ENCODE data around the gene PDE4D. TPM values are rescaled to one million over a fixed set of nuclear protein-coding genes. Genes with fewer than 3 reads are reported as not detected.
A peak's percentile ranks its signal among the peaks of the same experiment; 100 is the strongest.

The PDE4D gene
- total RNA-seq, 1 experiment from 2014 or later = 2.1 TPM

- Histone ChIP-seq H2BK120ac (ENCODE audit: low read depth, low read length, poor library complexity, severe bottlenecking) (no peak overlapping the region), H3K27ac (ENCODE audit: insufficient read length, low read depth, low read length) (no peak overlapping the region), H4K91ac (ENCODE audit: insufficient read length, low read depth, low read length) (no peak overlapping the region)
Measured at GRCh38 chr5:59189472-59190244, 703.9 kb downstream of the PDE4D start.

More at GRCh38 chr5:59189472-59190244, 703.9 kb downstream of the PDE4D start:
- no peaks in the 10 kb centered on the region for H3K4me1 ChIP-seq (ENCODE audit: insufficient read depth, low read length)
- no peaks in the 10 kb centered on the region for H4K20me1 ChIP-seq (ENCODE audit: control insufficient read depth, insufficient read depth, insufficient read length)
- Mint-ChIP-seq H3K27me3 (ENCODE audit: low read depth) (no peaks in the 10 kb centered on the region; the same call in 1 of the 2 replicates), H3K27ac (peak overlapping the region in 1 of 3 experiments; percentile 7; a peak in 1 of 7 replicates), H3K9me3 (no peaks in the 10 kb centered on the region; a peak in 1 of 5 replicates), H3K4me3 (no peak overlapping the region), H3K36me3 (ENCODE audit: insufficient read depth in 1 of 3, low read depth in 3 of 3) (no peaks in the 10 kb centered on the region; a peak in 1 of 7 replicates), H3K4me1 (peaks cover 7 to 14% of the 10 kb centered on the region in 2 experiments)
- no CpG with 5 or more reads among the region's 7 CpGs for WGBS (ENCODE audit: extremely low coverage, insufficient read length, low lambda C conversion rate)
- no peak overlapping the region for H2BK20ac ChIP-seq (ENCODE audit: low read depth, low read length, poor library complexity, severe bottlenecking)
- no peaks in the 10 kb centered on the region for H3K79me1 ChIP-seq (ENCODE audit: insufficient read depth, low read depth, low read length, poor library complexity, severe bottlenecking)
- H2AFZ ChIP-seq (ENCODE audit: low read length) = no peak overlapping the region
- no peak overlapping the region for H3K4me2 ChIP-seq (ENCODE audit: insufficient read depth, insufficient read length, low read length)
- H3K18ac ChIP-seq (ENCODE audit: insufficient read length, low read depth, low read length) = no peak overlapping the region
- no peak for TF ChIP-seq CTCF (conservative IDR thresholded peaks at IDR 0.05)
- no peak overlapping the region for H3K23ac ChIP-seq (ENCODE audit: insufficient read length, low read depth, low read length)
- H3K23me2 ChIP-seq (ENCODE audit: insufficient read length, low read depth, low read length, poor library complexity, severe bottlenecking) = no peaks in the 10 kb centered on the region
- no peaks in the 10 kb centered on the region for H3K79me2 ChIP-seq (ENCODE audit: insufficient read depth, low read length)
- H2BK5ac ChIP-seq (ENCODE audit: insufficient read length, low read length) = no peak overlapping the region
- no peak overlapping the region for H3K9ac ChIP-seq (ENCODE audit: extremely low read depth, insufficient read length, low read length)
- H3K14ac ChIP-seq (ENCODE audit: insufficient read depth, low read length) = no peak overlapping the region
- H3K9me3 ChIP-seq (ENCODE audit: control insufficient read depth, low read depth, low read length) = no peaks in the 10 kb centered on the region
- H2AK5ac ChIP-seq (ENCODE audit: insufficient read length, low read length) = no peak overlapping the region
- DNase-seq = no peak
- H2BK15ac ChIP-seq (ENCODE audit: low read depth, low read length) = no peak overlapping the region
- no peaks in the 10 kb centered on the region for H3K27me3 ChIP-seq (ENCODE audit: insufficient read depth, low read length)
- no peak overlapping the region for H2BK12ac ChIP-seq (ENCODE audit: insufficient read length, low read depth, low read length)
- no peak overlapping the region for H3T11ph ChIP-seq (ENCODE audit: low read length)
- no peak overlapping the region for H3K4ac ChIP-seq (ENCODE audit: low read depth, low read length)
- H4K8ac ChIP-seq (replicated peaks; ENCODE audit: insufficient read length, low read depth, low read length) = no peak overlapping the region
- no peak overlapping the region for H3K56ac ChIP-seq (ENCODE audit: insufficient read length, low read depth, low read length)
- no peak overlapping the region for H4K5ac ChIP-seq (ENCODE audit: insufficient read length, low read depth, low read length)
